Karpas-422 (cell line): ENCODE data around the gene SORCS2. TPM values are rescaled to one million over a fixed set of nuclear protein-coding genes. Genes with fewer than 3 reads are reported as not detected.
"Not testable (repeated sequence)": the region's sequence is repeated elsewhere in the genome, so short reads cannot be mapped to it uniquely, and the experiment has no call there.

ENCODE experiments used
- DNase-seq: peaks from one replicate; pipeline ENCODE4 v3.0.0-alpha.2; 2015
- H2AFZ ChIP-seq: fragments of 200-600 bp; sonication (generic); 2 replicates; pipeline ENCODE4 v1.6.1; 2014; ENCODE audit warnings: antibody characterized with exemption, low read length, mixed read lengths
- H3K27ac ChIP-seq: fragments of 200-600 bp; sonication (generic); 2 replicates; pipeline ENCODE4 v1.5.1; 2014; ENCODE audit warnings: mild to moderate bottlenecking, low read length, moderate library complexity
- H3K27me3 ChIP-seq: fragments of 200-600 bp; sonication (generic); 2 replicates; pipeline ENCODE4 v1.6.1; 2014; ENCODE audit warnings: low read length, mixed read lengths
- H3K36me3 ChIP-seq: fragments of 200-600 bp; sonication (generic); 2 replicates; pipeline ENCODE4 v1.6.1; 2014; ENCODE audit warnings: low read length, mixed read lengths; ENCODE audit not compliant: insufficient read depth
- H3K4me1 ChIP-seq: fragments of 200-600 bp; sonication (generic); 2 replicates; pipeline ENCODE4 v1.6.1; 2014; ENCODE audit warnings: mild to moderate bottlenecking, low read length, mixed read lengths
- H3K4me2 ChIP-seq: fragments of 200-600 bp; sonication (generic); 2 replicates; pipeline ENCODE4 v1.6.1; 2014; ENCODE audit warnings: low read length, low read depth, mild to moderate bottlenecking; ENCODE audit not compliant: poor library complexity, severe bottlenecking
- H3K4me3 ChIP-seq: fragments of 200-600 bp; sonication (generic); 2 replicates; pipeline ENCODE4 v1.5.1; 2014; ENCODE audit warnings: mild to moderate bottlenecking, antibody characterized with exemption, low read length, mixed read lengths
- H3K79me2 ChIP-seq: fragments of 200-600 bp; sonication (generic); 2 replicates; pipeline ENCODE4 v1.6.1; 2014; ENCODE audit warnings: mild to moderate bottlenecking, low read length, mixed read lengths
- H3K9ac ChIP-seq: fragments of 200-600 bp; sonication (generic); 2 replicates; pipeline ENCODE4 v1.6.0; 2014; ENCODE audit warnings: low read length
- H3K9me2 ChIP-seq: fragments of 200-600 bp; sonication (generic), shearing (Covaris generic); replicated peaks from 2 replicates; pipeline ENCODE4 v1.6.0; 2014; ENCODE audit warnings: mild to moderate bottlenecking, low read length, moderate library complexity; ENCODE audit not compliant: insufficient read depth
- H3K9me3 ChIP-seq: fragments of 300-700, 200-600 bp; sonication (generic); 2 replicates; pipeline ENCODE4 v1.6.1; 2014; ENCODE audit warnings: low read length, mixed read lengths
- H4K20me1 ChIP-seq: fragments of 200-600 bp; sonication (generic); 2 replicates; pipeline ENCODE4 v1.6.1; 2014; ENCODE audit warnings: mild to moderate bottlenecking, antibody characterized with exemption, low read length, low read depth; ENCODE audit not compliant: insufficient read depth
- total RNA-seq: library from RNA; depleted of rRNA; stranded (reverse); fragments of >200 nt; shearing (Covaris generic); gene quantifications from 2 replicates; pipeline ENCODE4 v1.2.3, GENCODE V29; 2014; ENCODE audit warnings: low replicate concordance

The SORCS2 gene
- total RNA-seq, 1 experiment from 2014 or later: not detected

- not testable (repeated sequence) for H3K36me3 ChIP-seq, H3K27ac ChIP-seq, H3K4me3 ChIP-seq, H3K9ac ChIP-seq, H3K4me1 ChIP-seq, H3K79me2 ChIP-seq, H3K27me3 ChIP-seq, H4K20me1 ChIP-seq, H2AFZ ChIP-seq, H3K9me2 ChIP-seq, H3K4me2 ChIP-seq, DNase-seq
- peaks cover 25% of the 10 kb centered on the region for H3K9me3 ChIP-seq
These were observed 385.2 kb downstream of the SORCS2 start for GRCh38 chr4:7577361-7578039.

- H3K4me1 ChIP-seq: no peaks in the 10 kb centered on the region
- no peak overlapping the region for H3K4me2 ChIP-seq
- no peaks in the 10 kb centered on the region for H4K20me1 ChIP-seq
- H3K27ac ChIP-seq: no peak overlapping the region
- H3K79me2 ChIP-seq: no peaks in the 10 kb centered on the region
- H3K9me2 ChIP-seq: no peaks in the 10 kb centered on the region
- H3K36me3 ChIP-seq: no peaks in the 10 kb centered on the region
- peaks cover 22% of the 10 kb centered on the region for H3K9me3 ChIP-seq
- DNase-seq: peak; percentile 61
- no peak overlapping the region for H2AFZ ChIP-seq
- no peak overlapping the region for H3K9ac ChIP-seq
- H3K4me3 ChIP-seq: no peak overlapping the region
- no peaks in the 10 kb centered on the region for H3K27me3 ChIP-seq
These were observed 389.1 kb downstream of the SORCS2 start for GRCh38 chr4:7581477-7581876.

GRCh38 chr4:7582313-7583097 is 390.2 kb downstream of the SORCS2 start:
- H3K27ac ChIP-seq: no peak overlapping the region
- no peak overlapping the region for H3K4me3 ChIP-seq
- H3K27me3 ChIP-seq: no peaks in the 10 kb centered on the region
- no peaks in the 10 kb centered on the region for H3K36me3 ChIP-seq
- no peaks in the 10 kb centered on the region for H3K79me2 ChIP-seq
- no peak overlapping the region for H2AFZ ChIP-seq
- H3K4me1 ChIP-seq: no peaks in the 10 kb centered on the region
- no peaks in the 10 kb centered on the region for H3K9me2 ChIP-seq
- peaks cover 17% of the 10 kb centered on the region for H3K9me3 ChIP-seq
- H3K4me2 ChIP-seq: no peak overlapping the region
- H4K20me1 ChIP-seq: no peaks in the 10 kb centered on the region
- DNase-seq: no peak
- no peak overlapping the region for H3K9ac ChIP-seq

- no peak overlapping the region for H3K9ac ChIP-seq
- H3K79me2 ChIP-seq: no peaks in the 10 kb centered on the region
- H3K36me3 ChIP-seq: no peaks in the 10 kb centered on the region
- H4K20me1 ChIP-seq: no peaks in the 10 kb centered on the region
- no peak overlapping the region for H3K4me2 ChIP-seq
- H3K4me1 ChIP-seq: no peaks in the 10 kb centered on the region
- H3K27ac ChIP-seq: no peak overlapping the region
- no peak for DNase-seq
- H3K9me2 ChIP-seq: no peaks in the 10 kb centered on the region
- H3K27me3 ChIP-seq: no peaks in the 10 kb centered on the region
- H3K9me3 ChIP-seq: peaks cover 8% of the 10 kb centered on the region; the same call in 1 of the 2 replicates
- no peak overlapping the region for H2AFZ ChIP-seq
- no peak overlapping the region for H3K4me3 ChIP-seq
These were observed 391.8 kb downstream of the SORCS2 start for GRCh38 chr4:7584098-7584497.

- no peak for DNase-seq
- no peaks in the 10 kb centered on the region for H3K79me2 ChIP-seq
- H3K4me1 ChIP-seq: no peaks in the 10 kb centered on the region
- H3K9me2 ChIP-seq: no peaks in the 10 kb centered on the region
- no peak overlapping the region for H2AFZ ChIP-seq
- no peaks in the 10 kb centered on the region for H3K27me3 ChIP-seq
- H3K9ac ChIP-seq: no peak overlapping the region
- no peaks in the 10 kb centered on the region for H3K36me3 ChIP-seq
- H3K4me2 ChIP-seq: no peak overlapping the region
- no peaks in the 10 kb centered on the region for H4K20me1 ChIP-seq
- no peak overlapping the region for H3K4me3 ChIP-seq
- peaks cover 6% of the 10 kb centered on the region; the same call in 1 of the 2 replicates for H3K9me3 ChIP-seq
- H3K27ac ChIP-seq: no peak overlapping the region
These were observed 392.3 kb downstream of the SORCS2 start for GRCh38 chr4:7584606-7585159.

GRCh38 chr4:7585768-7586167 is 393.4 kb downstream of the SORCS2 start:
- no peaks in the 10 kb centered on the region for H3K4me1 ChIP-seq
- no peaks in the 10 kb centered on the region for H3K79me2 ChIP-seq
- H3K4me2 ChIP-seq: no peak overlapping the region
- no peaks in the 10 kb centered on the region for H3K9me2 ChIP-seq
- no peak overlapping the region for H3K4me3 ChIP-seq
- H3K27ac ChIP-seq: no peak overlapping the region
- no peak for DNase-seq
- no peak overlapping the region for H3K9ac ChIP-seq
- H4K20me1 ChIP-seq: no peaks in the 10 kb centered on the region
- no peaks in the 10 kb centered on the region for H3K36me3 ChIP-seq
- H3K27me3 ChIP-seq: no peaks in the 10 kb centered on the region
- H3K9me3 ChIP-seq: no peaks in the 10 kb centered on the region
- no peak overlapping the region for H2AFZ ChIP-seq

GRCh38 chr4:7587433-7588405 is 395.4 kb downstream of the SORCS2 start:
- no peaks in the 10 kb centered on the region for H3K27me3 ChIP-seq

More at GRCh38 chr4:7587433-7588405, 395.4 kb downstream of the SORCS2 start:
- Histone ChIP-seq H4K20me1 (no peaks in the 10 kb centered on the region), H3K36me3 (no peaks in the 10 kb centered on the region), H3K27ac (no peak overlapping the region), H3K9me3 (no peaks in the 10 kb centered on the region), H2AFZ (no peak overlapping the region), H3K4me3 (no peak overlapping the region), H3K4me1 (no peaks in the 10 kb centered on the region), H3K4me2 (no peak overlapping the region), H3K9ac (no peak overlapping the region), H3K79me2 (no peaks in the 10 kb centered on the region), H3K9me2 (no peaks in the 10 kb centered on the region)
- no peak for DNase-seq
